Measurements from ENCODE around the gene MDC1. TPM values are rescaled to one million over a fixed set of nuclear protein-coding genes. Genes with fewer than 3 reads are reported as not detected.
A peak's percentile ranks its signal among the peaks of the same experiment; 100 is the strongest.

The MDC1 gene
- total and polyA plus RNA-seq, 2 of the 13 experiments (the other 11 are each of a cell fraction or from before 2014, with no cell fraction given) = 8.4 to 14.0 TPM

DNA sequence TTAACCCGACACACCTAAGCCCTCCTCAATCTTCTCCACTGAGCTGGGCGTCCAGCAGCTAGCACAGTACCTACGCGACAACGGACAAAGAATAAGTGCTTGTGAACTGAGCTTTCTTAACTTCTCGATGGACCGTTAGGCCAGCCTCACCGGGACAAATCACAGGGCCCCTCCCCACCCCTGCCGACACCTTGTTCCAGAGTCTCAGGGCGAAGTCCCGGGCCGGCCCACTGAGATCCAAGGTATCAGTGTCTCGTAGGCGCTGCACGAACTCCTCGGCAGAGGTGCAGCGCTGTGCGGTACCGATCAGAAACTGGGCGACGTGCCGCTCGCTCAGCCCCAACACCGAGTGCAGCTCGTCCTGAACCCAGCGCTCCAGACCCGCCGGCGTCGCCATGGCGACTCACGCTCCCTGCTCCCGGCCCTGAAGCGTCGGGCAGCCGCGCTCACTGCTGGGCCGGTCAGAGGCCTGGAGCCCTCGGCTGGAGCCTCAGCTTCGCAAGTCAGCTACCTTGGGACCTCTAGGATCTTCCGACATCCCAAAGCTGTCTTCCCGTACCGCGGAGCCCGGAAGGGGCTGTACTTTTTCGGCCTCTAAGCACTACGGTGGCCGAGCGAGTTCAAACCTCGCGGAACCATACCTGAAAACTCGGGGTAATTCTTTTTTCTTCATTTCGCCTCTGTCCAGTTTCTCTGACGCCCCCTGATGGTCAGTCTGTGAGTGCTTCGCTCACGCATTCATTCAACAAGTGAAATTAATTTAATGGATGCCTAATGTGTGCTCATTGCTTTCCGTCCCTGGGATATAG is 44.4 kb downstream of the MDC1 start, which contains the start of gene DHX16 (continued):
- TF ChIP-seq ZNF543 (CRISPR knock-in tag; IDR thresholded peaks at IDR 0.05) (no peak; the same call in 1 of the 2 replicates), MED13 (CRISPR knock-in tag; IDR thresholded peaks at IDR 0.05) (peak; percentile 66), NFIC (IDR thresholded peaks at IDR 0.05; ENCODE audit: low read length) (no peak; the same call in 1 of the 2 replicates), STAT5B (CRISPR knock-in tag; IDR thresholded peaks at IDR 0.05) (no peak), ZNF3 (CRISPR knock-in tag; IDR thresholded peaks at IDR 0.05) (peak; percentile 100), ZNF138 (CRISPR knock-in tag; IDR thresholded peaks at IDR 0.05; ENCODE audit: low read depth) (peak; percentile 59; the same call in 1 of the 2 replicates), MTA3 (CRISPR knock-in tag; IDR thresholded peaks at IDR 0.05) (no peak), ATF1 (CRISPR knock-in tag; IDR thresholded peaks at IDR 0.05) (peak; percentile 72), ZNF564 (CRISPR knock-in tag; IDR thresholded peaks at IDR 0.05) (0 out of 2 replicates have a peak, but pooled peaks have one; percentile 61), FOXO1 (CRISPR knock-in tag; IDR thresholded peaks at IDR 0.05) (peak; percentile 48; the same call in 1 of the 2 replicates), ZNF230 (CRISPR knock-in tag; IDR thresholded peaks at IDR 0.05) (no peak; the same call in 1 of the 2 replicates), ZBTB7A (CRISPR knock-in tag; IDR thresholded peaks at IDR 0.05) (no peak; the same call in 1 of the 2 replicates), ZFP41 (CRISPR knock-in tag; IDR thresholded peaks at IDR 0.05; ENCODE audit: borderline replicate concordance) (no peak; the same call in 1 of the 2 replicates), ZFYVE20 (CRISPR knock-in tag; IDR thresholded peaks at IDR 0.05; ENCODE audit: borderline replicate concordance, low read depth) (no peak), ZNF121 (CRISPR knock-in tag; IDR thresholded peaks at IDR 0.05) (peak; percentile 71)
- TF ChIP-seq, protein P1, sequence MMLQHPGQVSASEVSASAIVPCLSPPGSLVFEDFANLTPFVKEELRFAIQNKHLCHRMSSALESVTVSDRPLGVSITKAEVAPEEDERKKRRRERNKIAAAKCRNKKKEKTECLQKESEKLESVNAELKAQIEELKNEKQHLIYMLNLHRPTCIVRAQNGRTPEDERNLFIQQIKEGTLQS (CRISPR knock-in tag; IDR thresholded peaks at IDR 0.05) = no peak
- TF ChIP-seq, protein P2, sequence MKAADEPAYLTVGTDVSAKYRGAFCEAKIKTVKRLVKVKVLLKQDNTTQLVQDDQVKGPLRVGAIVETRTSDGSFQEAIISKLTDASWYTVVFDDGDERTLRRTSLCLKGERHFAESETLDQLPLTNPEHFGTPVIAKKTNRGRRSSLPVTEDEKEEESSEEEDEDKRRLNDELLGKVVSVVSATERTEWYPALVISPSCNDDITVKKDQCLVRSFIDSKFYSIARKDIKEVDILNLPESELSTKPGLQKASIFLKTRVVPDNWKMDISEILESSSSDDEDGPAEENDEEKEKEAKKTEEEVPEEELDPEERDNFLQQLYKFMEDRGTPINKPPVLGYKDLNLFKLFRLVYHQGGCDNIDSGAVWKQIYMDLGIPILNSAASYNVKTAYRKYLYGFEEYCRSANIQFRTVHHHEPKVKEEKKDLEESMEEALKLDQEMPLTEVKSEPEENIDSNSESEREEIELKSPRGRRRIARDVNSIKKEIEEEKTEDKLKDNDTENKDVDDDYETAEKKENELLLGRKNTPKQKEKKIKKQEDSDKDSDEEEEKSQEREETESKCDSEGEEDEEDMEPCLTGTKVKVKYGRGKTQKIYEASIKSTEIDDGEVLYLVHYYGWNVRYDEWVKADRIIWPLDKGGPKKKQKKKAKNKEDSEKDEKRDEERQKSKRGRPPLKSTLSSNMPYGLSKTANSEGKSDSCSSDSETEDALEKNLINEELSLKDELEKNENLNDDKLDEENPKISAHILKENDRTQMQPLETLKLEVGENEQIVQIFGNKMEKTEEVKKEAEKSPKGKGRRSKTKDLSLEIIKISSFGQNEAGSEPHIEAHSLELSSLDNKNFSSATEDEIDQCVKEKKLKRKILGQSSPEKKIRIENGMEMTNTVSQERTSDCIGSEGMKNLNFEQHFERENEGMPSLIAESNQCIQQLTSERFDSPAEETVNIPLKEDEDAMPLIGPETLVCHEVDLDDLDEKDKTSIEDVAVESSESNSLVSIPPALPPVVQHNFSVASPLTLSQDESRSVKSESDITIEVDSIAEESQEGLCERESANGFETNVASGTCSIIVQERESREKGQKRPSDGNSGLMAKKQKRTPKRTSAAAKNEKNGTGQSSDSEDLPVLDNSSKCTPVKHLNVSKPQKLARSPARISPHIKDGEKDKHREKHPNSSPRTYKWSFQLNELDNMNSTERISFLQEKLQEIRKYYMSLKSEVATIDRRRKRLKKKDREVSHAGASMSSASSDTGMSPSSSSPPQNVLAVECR (CRISPR knock-in tag; IDR thresholded peaks at IDR 0.05; ENCODE audit: borderline replicate concordance) = peak; percentile 97
- TF ChIP-seq, protein P3, sequence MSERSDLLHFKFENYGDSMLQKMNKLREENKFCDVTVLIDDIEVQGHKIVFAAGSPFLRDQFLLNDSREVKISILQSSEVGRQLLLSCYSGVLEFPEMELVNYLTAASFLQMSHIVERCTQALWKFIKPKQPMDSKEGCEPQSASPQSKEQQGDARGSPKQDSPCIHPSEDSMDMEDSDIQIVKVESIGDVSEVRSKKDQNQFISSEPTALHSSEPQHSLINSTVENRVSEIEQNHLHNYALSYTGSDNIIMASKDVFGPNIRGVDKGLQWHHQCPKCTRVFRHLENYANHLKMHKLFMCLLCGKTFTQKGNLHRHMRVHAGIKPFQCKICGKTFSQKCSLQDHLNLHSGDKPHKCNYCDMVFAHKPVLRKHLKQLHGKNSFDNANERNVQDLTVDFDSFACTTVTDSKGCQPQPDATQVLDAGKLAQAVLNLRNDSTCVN (CRISPR knock-in tag; IDR thresholded peaks at IDR 0.05; ENCODE audit: borderline replicate concordance) = peak; percentile 49
- TF ChIP-seq, protein P4, sequence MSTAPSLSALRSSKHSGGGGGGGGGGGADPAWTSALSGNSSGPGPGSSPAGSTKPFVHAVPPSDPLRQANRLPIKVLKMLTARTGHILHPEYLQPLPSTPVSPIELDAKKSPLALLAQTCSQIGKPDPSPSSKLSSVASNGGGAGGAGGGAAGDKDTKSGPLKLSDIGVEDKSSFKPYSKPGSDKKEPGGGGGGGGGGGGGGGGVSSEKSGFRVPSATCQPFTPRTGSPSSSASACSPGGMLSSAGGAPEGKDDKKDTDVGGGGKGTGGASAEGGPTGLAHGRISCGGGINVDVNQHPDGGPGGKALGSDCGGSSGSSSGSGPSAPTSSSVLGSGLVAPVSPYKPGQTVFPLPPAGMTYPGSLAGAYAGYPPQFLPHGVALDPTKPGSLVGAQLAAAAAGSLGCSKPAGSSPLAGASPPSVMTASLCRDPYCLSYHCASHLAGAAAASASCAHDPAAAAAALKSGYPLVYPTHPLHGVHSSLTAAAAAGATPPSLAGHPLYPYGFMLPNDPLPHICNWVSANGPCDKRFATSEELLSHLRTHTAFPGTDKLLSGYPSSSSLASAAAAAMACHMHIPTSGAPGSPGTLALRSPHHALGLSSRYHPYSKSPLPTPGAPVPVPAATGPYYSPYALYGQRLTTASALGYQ (CRISPR knock-in tag; IDR thresholded peaks at IDR 0.05) = peak; percentile 65; the same call in 1 of the 2 replicates

Data from HepG2 (cell line).